Sigmoid colon (tissue), 4 donors: ENCODE data around the gene THRB.

ENCODE experiments used
- EP300 ChIP-seq, 4 donors: sonication (generic); formaldehyde crosslinking; IDR thresholded peaks; one replicate each; pipeline ENCODE4 v1.6.1; 2017; ENCODE audit warnings: antibody characterized with exemption in 4 of 4
- POLR2A ChIP-seq, 2 donors: fragments of 450-650 bp; IDR thresholded peaks; one replicate each; pipeline ENCODE4 v1.6.1; 2016; ENCODE audit warnings: antibody characterized with exemption in 2 of 2, mild to moderate bottlenecking in 2 of 2, moderate library complexity in 2 of 2
- TF ChIP-seq, protein P1 (sequence below), 4 experiments: fragments of 450-650 bp in 3 of 4; fragments of 200-600 bp in 1 of 4; IDR thresholded peaks; one replicate each; pipeline ENCODE4 v1.5.1; 2016 to 2019; ENCODE audit warnings: antibody characterized with exemption in 4 of 4, mild to moderate bottlenecking in 3 of 4, moderate library complexity in 2 of 4

DNA sequence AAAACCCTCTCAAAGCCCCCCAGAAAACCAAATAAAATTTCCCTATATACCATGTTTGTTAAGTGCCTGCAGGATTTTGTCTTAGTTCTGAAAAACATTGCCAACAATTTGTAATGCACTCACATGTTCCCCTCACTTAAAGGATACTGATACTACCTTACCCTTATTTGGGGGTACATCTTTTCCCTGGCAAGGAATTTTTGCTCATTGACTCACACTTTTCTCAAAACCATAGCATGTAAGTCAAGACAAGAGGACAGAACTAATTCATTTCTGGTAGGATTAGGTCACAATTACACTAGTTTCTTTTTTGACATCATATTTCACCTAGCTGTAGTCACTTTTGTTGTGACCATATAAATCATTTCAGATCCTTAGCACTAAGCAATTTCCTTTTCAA is 222.2 kb downstream of the THRB start:
- no peak for TF ChIP-seq POLR2A (IDR thresholded peaks at IDR 0.05)
- no peak for TF ChIP-seq EP300 (IDR thresholded peaks at IDR 0.05)
- TF ChIP-seq, protein P1, sequence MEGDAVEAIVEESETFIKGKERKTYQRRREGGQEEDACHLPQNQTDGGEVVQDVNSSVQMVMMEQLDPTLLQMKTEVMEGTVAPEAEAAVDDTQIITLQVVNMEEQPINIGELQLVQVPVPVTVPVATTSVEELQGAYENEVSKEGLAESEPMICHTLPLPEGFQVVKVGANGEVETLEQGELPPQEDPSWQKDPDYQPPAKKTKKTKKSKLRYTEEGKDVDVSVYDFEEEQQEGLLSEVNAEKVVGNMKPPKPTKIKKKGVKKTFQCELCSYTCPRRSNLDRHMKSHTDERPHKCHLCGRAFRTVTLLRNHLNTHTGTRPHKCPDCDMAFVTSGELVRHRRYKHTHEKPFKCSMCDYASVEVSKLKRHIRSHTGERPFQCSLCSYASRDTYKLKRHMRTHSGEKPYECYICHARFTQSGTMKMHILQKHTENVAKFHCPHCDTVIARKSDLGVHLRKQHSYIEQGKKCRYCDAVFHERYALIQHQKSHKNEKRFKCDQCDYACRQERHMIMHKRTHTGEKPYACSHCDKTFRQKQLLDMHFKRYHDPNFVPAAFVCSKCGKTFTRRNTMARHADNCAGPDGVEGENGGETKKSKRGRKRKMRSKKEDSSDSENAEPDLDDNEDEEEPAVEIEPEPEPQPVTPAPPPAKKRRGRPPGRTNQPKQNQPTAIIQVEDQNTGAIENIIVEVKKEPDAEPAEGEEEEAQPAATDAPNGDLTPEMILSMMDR (IDR thresholded peaks at IDR 0.05) = no peak
